Measurements from ENCODE around the gene GAREM1.

GRCh38 chr18:32286749-32287148, 183.9 kb downstream of the GAREM1 start:
- TF ChIP-seq CTCF (conservative IDR thresholded peaks at IDR 0.05) (no peak), EZH2 (IDR thresholded peaks at IDR 0.05; ENCODE audit: low read depth) (no peak)

Data from PC-9 (cell line).